Measurements from ENCODE around the gene CERK. TPM values are rescaled to one million over a fixed set of nuclear protein-coding genes. Genes with fewer than 3 reads are reported as not detected.
"Not testable (repeated sequence)": the region's sequence is repeated elsewhere in the genome, so short reads cannot be mapped to it uniquely, and the experiment has no call there.

Gene CERK
- total and polyA plus RNA-seq, 5 experiments from 2014 or later: 39.4 to 185 (median 61.2) TPM

DNA sequence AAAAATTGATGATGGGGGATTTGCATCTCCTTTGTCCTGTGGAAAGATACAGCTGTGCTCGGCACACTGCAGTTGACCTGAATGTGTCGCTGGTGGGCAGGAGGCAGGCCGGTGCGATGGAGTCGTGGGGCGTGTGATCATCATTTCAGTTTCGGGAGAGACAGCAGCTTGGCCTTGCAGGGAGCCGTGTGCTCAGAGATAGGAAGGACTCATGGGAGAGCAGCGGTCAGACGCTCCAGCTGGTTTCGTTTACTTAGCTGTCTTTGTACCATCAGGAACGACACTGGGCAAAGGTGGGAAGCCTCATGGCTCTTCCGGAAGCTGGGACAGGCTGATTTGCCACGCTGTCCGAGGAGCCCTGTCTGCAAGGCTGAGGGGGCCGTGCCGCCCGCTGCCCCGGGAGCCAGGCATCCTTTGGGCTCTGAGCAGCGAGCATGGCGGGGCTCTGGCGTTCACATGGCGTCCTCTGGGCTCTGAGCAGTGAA is 85.2 kb downstream of the CERK start:
- POLR2A ChIA-PET: no interaction called here
- ATAC-seq: no peak
- peaks cover 11 to 34% (median 14%) of the 10 kb centered on the region in 4 donors for H3K4me1 Mint-ChIP-seq
- no peaks in the 10 kb centered on the region for H3K9me3 Mint-ChIP-seq
- peak overlapping the region in 2 of 10 donors; percentile 71 to 73 for H3K27ac Mint-ChIP-seq
- no peaks in the 10 kb centered on the region for H3K27me3 Mint-ChIP-seq
- H3K4me3 Mint-ChIP-seq: no peak overlapping the region
- DNase-seq: no peak
- H3K36me3 Mint-ChIP-seq: no peaks in the 10 kb centered on the region

- DNase-seq: no peak
- H3K4me1 Mint-ChIP-seq: peaks cover 13 to 34% (median 15%) of the 10 kb centered on the region in 4 donors
- H3K9me3 Mint-ChIP-seq: no peaks in the 10 kb centered on the region
- H3K36me3 Mint-ChIP-seq: no peaks in the 10 kb centered on the region
- no peak for ATAC-seq
- POLR2A ChIA-PET: no interaction called here
- no peaks in the 10 kb centered on the region for H3K27me3 Mint-ChIP-seq
- peak overlapping the region in 4 of 10 donors; percentile 11 to 73 (median 65) for H3K27ac Mint-ChIP-seq
- no peak overlapping the region for H3K4me3 Mint-ChIP-seq
Measured at GRCh38 chr22:46652081-46652846, 85.8 kb downstream of the CERK start.

- DNase-seq: no peak
- Mint-ChIP-seq H3K27me3 (no peaks in the 10 kb centered on the region), H3K4me3 (no peak overlapping the region), H3K9me3 (no peaks in the 10 kb centered on the region), H3K4me1 (peaks cover 13 to 36% (median 15%) of the 10 kb centered on the region in 4 donors), H3K27ac (no peak overlapping the region), H3K36me3 (no peaks in the 10 kb centered on the region)
- ATAC-seq: no peak
- POLR2A ChIA-PET: no interaction called here
Measured at GRCh38 chr22:46651316-46651715, 86.7 kb downstream of the CERK start.

DNA sequence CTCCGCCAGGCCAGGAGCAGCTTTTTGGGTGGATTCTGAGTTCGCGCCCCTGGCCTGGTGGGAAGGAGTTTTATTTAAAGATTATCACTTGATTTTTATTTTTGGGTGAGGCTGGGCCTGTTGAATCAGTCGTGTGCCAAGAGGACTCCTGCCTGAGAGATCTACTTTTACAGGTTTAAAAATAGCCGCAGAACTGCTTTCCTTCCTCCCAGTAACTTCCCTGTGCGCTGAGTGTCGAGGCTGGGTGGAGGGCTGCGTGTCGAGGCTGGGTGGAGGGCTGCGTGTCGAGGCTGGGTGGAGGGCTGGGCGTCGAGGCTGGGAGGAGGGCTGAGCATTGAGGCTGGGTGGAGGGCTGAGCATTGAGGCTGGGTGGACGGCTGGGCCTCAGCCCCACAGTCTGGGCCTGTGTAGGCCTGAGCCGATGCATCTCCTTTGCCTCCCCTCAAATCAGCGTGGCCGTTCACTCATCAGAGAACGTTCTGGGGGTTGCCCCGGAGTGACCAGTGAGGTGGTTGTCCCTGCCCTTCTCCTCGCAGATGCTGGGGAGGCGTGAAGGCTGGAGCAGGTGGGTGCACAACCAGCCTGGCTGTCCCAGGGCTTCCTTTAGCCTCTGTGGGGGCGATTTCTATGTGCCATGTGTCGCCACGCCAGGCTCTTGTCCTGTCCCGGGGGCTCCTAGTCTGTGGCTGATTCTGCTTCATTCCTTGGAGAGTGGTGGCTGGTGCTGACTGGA is 87.8 kb downstream of the CERK start:
- Mint-ChIP-seq H3K36me3 (no peaks in the 10 kb centered on the region), H3K4me1 (peaks cover 13 to 36% (median 15%) of the 10 kb centered on the region in 4 donors), H3K27me3 (no peaks in the 10 kb centered on the region), H3K27ac (no peak overlapping the region), H3K9me3 (no peaks in the 10 kb centered on the region), H3K4me3 (no peak overlapping the region)
- POLR2A ChIA-PET: no interaction called here
- DNase-seq: no peak
- ATAC-seq: no peak

DNA sequence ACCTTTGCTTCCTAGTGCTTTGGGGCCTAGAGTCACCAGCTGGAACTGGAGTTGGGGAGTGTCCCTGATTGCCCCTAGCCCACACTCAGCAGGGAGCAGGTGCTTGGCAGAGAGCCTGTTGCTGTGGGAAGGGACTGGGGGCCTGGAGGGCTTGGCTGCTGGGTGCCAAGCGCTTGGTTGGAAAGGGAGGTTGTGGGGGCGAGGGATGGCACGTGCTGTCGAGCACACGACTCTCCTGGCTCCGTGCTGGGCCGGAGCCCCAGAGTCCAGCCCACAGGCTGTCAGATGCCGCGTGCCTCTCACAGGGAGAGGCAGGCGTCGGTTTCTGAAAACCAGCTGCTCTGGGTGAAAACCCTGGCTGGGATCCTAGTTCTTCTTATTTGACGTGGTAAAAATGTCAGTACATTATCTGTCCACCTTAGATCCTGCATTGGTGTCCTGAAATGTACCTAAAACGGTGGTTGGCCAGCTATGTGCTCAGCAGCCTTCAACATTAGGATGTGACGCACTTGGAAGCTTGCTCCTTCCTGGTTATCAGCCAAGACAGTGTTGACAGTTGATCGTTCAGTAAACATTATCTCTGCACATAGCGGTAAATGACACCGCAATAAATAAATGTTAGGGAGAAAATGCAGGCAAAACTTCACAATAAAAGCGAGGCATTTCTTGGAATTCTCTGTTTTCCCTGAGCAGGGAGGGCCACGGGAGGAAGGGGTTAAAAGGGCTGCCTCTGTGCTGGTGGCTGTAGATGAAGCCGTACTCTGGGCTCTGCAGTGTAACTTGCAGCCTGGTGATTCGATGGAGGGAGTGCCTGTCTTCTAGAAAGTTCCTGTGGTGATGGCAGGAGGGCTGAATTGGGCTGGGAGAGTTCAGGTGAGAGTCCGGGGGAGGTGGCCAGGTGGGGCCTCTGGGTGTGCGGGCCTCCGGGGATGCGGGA is 88.6 kb downstream of the CERK start:
- no peak overlapping the region for H3K27ac Mint-ChIP-seq
- H3K4me1 Mint-ChIP-seq: peaks cover 13 to 33% (median 14%) of the 10 kb centered on the region in 4 donors
- POLR2A ChIA-PET: no interaction called here
- no peaks in the 10 kb centered on the region for H3K36me3 Mint-ChIP-seq
- H3K4me3 Mint-ChIP-seq: no peak overlapping the region
- no peak for DNase-seq
- ATAC-seq: no peak
- H3K27me3 Mint-ChIP-seq: no peaks in the 10 kb centered on the region
- H3K9me3 Mint-ChIP-seq: no peaks in the 10 kb centered on the region

- H3K4me3 Mint-ChIP-seq, ATAC-seq, H3K36me3 Mint-ChIP-seq, DNase-seq, H3K27me3 Mint-ChIP-seq, POLR2A ChIA-PET, H3K9me3 Mint-ChIP-seq: not testable (repeated sequence)
- peak overlapping the region in 1 of 10 donors; percentile 20 for H3K27ac Mint-ChIP-seq
- peaks cover 11 to 29% (median 14%) of the 10 kb centered on the region in 4 donors for H3K4me1 Mint-ChIP-seq
Measured at GRCh38 chr22:46648225-46648820, 89.7 kb downstream of the CERK start.

DNA sequence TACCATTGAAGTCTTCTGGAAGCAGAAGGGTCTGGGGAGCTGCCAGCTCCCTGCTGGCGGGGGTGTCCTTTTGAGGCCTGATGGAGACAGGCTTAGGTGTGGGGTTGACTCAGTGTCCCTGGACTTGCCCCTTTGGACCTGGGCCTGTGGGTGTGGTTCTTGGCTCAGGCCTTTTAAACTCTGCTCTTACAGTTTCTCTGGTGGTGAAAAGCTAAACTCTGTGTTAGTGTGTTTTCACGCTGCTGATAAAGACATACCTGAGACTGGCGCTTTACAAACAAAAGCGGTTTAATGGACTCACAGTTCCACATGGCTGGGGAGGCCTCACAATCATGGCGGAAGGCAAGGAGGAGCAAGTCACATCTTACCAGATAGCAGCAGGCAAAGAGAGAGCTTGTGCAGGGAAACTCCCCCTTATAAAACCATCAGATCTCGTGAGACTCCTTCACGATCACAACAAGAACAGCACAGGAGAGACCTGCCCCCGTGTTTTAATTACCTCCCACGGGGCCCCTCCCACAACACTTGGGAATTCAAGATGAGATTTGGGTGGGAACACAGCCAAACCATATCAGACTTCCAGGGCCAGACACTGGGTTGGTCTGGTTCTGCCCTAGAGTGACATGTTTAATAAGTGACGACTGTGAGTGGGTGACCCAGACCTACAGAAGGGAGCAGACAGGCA is 91.4 kb downstream of the CERK start:
- no peak overlapping the region for H3K27ac Mint-ChIP-seq
- no peak for ATAC-seq

DNA sequence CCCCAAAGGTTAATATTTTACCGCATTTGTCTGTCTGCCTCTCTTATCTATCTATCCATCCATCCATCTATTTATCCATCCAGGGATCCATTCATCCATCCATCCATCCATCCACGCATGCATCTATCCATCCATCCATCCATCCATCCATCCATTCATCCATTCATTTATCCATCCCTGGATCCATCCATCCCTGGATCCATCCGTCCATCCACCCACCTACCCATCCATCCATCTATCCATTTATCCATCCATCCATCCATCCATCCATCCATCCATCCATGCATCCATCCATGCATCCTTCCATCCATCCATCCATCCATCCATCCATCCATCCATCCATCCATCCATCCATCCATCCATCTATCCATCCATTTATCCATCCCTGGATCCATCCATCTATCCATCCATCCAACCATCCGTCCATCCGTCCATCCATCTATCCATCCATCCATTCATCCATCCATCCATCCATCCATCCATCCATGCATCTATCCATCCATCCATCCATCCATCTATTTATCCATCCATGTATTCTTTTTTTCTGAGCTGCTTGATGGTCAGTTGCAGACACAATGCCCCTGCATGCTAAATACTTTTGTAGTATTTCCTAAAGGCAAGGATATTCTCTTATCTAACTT is 95.1 kb downstream of the CERK start:
- not testable (repeated sequence) for DNase-seq, H3K27ac Mint-ChIP-seq, H3K9me3 Mint-ChIP-seq, H3K4me3 Mint-ChIP-seq, H3K27me3 Mint-ChIP-seq, H3K36me3 Mint-ChIP-seq, H3K4me1 Mint-ChIP-seq, ATAC-seq
- POLR2A ChIA-PET: interaction anchor here (0.7 kb wide), 1 partner anchor 15 kb away, joined by 3 read pairs; no protein-coding TSS in a partner anchor

More for the DNA sequence above, 91.4 kb downstream of the CERK start:
- H3K27me3 Mint-ChIP-seq: no peaks in the 10 kb centered on the region
- H3K4me1 Mint-ChIP-seq: peaks cover 3 to 20% (median 7%) of the 10 kb centered on the region in 4 donors
- POLR2A ChIA-PET: no interaction called here
- H3K9me3 Mint-ChIP-seq: peaks cover 0 to 10% (median 0%) of the 10 kb centered on the region in 9 donors
- peaks cover 0 to 3% (median 3%) of the 10 kb centered on the region in 3 donors for H3K36me3 Mint-ChIP-seq
- DNase-seq: no peak
- H3K4me3 Mint-ChIP-seq: no peak overlapping the region

- Mint-ChIP-seq H3K36me3 (peaks cover 0 to 3% (median 3%) of the 10 kb centered on the region in 3 donors), H3K27ac (no peak overlapping the region), H3K4me1 (peaks cover 0 to 7% (median 5%) of the 10 kb centered on the region in 4 donors), H3K9me3 (peaks cover 0 to 10% (median 0%) of the 10 kb centered on the region in 9 donors), H3K27me3 (no peaks in the 10 kb centered on the region), H3K4me3 (no peak overlapping the region)
- POLR2A ChIA-PET: no interaction called here
- ATAC-seq (no peak), DNase-seq (no peak)
Measured at GRCh38 chr22:46641811-46642266, 96.2 kb downstream of the CERK start.

DNA sequence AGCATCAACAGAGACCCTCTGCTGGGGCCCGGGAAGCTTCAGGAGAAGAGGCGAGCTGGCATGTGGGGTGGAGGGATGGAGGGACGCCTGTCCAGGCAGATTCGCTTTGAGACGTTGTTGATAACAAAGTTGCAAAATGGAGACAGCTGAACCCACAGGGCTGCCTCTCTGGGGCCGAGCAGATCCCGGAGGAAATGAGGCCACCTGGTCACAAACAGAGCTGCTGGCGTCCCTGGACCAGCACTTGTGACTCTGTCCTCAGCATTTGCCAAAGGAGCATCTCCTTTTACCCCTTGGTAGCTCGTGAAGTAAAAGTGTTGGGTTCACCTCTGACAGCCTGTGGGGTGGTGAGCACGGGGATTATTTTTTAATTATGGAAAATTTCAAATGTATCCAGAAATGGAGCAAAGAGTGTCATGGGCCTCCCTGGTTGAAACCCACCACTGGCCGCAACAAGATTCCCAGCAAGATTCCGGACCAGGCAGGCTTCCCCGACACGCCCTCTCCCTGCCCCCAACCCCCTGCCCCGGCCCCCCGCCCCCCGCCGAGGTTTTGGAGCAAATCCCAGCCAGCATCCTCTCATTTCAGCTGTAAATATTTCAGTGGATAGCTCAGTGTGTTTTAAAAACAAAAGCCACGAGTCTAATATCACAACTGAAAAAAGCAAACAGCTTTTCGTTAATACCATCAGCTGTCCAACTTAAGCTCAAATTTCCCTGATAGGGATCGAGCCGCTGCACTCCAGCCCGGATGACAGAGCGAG is 97.6 kb downstream of the CERK start:
- Mint-ChIP-seq H3K4me3 (no peak overlapping the region), H3K9me3 (peaks cover 0 to 10% (median 0%) of the 10 kb centered on the region in 9 donors), H3K36me3 (peaks cover 0 to 3% (median 3%) of the 10 kb centered on the region in 3 donors), H3K27ac (no peak overlapping the region), H3K4me1 (peaks cover 0 to 7% (median 4%) of the 10 kb centered on the region in 4 donors), H3K27me3 (no peaks in the 10 kb centered on the region)
- POLR2A ChIA-PET: no interaction called here
- no peak for ATAC-seq
- DNase-seq: no peak

GRCh38 chr22:46639843-46640242 is 98.2 kb downstream of the CERK start:
- ATAC-seq (no peak), DNase-seq (no peak)
- Mint-ChIP-seq H3K27ac (peak overlapping the region in 1 of 10 donors; percentile 20), H3K27me3 (no peaks in the 10 kb centered on the region), H3K36me3 (peaks cover 0 to 3% (median 3%) of the 10 kb centered on the region in 3 donors), H3K9me3 (peaks cover 0 to 10% (median 0%) of the 10 kb centered on the region in 9 donors), H3K4me1 (peaks cover 0 to 7% (median 4%) of the 10 kb centered on the region in 4 donors), H3K4me3 (no peak overlapping the region)
- POLR2A ChIA-PET: no interaction called here

Data from naive thymus-derived CD8-positive, alpha-beta T cell (primary cell).